Body of pancreas (tissue), 4 donors: ENCODE results near the gene SLC17A2. TPM values are rescaled to one million over a fixed set of nuclear protein-coding genes. Genes with fewer than 3 reads are reported as not detected.

Experiments used
- ATAC-seq: fragments of 150-250 bp; one replicate; pipeline ENCODE4 v1.9.1; 2016
- DNase-seq, 4 donors: peaks; one replicate each; pipeline ENCODE4 v3.0.0-alpha.2; 2019
- H3K27ac ChIP-seq, 4 donors: fragments of 200-600 bp; sonication (generic); 1 replicate in 3 of 4; 2 replicates in 1 of 4; pipeline versions ENCODE4 v1.5.1 to v1.6.1; 2016 to 2019; ENCODE audit warnings: mild to moderate bottlenecking in 1 of 4, mixed read lengths in 1 of 4, moderate library complexity in 1 of 4
- H3K27me3 ChIP-seq, 2 donors: fragments of 200-600 bp; sonication (generic); one replicate each; pipeline ENCODE4 v1.6.0; 2016; ENCODE audit warnings: mild to moderate bottlenecking in 1 of 2
- H3K36me3 ChIP-seq, 2 donors: fragments of 200-600 bp; sonication (generic); replicated peaks in 1 of 2; 2 replicates each; pipeline ENCODE4 v1.5.1; 2016; ENCODE audit warnings: low read depth in 2 of 2; ENCODE audit not compliant: insufficient read depth in 1 of 2
- H3K4me1 ChIP-seq: fragments of 200-600 bp; sonication (generic); one replicate; pipeline ENCODE4 v1.6.0; 2016
- H3K4me3 ChIP-seq, 2 donors: fragments of 200-600 bp; sonication (generic); 1 replicate in 1 of 2; 2 replicates in 1 of 2; pipeline ENCODE4 v1.5.1; 2016 to 2019
- H3K9me3 ChIP-seq, 3 donors: fragments of 200-600 bp; sonication (generic); 1 replicate in 2 of 3; 2 replicates in 1 of 3; pipeline ENCODE4 v1.5.1; 2016
- POLR2A ChIP-seq, 3 donors: fragments of 450-650 bp; IDR thresholded peaks; one replicate each; pipeline ENCODE4 v1.6.1; 2016; ENCODE audit warnings: antibody characterized with exemption in 3 of 3, mild to moderate bottlenecking in 2 of 3
- WGBS, 2 donors: methylation state at CpG; one replicate each; pipeline ENCODE4 v1.1.5; 2017; 5-methylcytosine and 5-hydroxymethylcytosine counted together
- intact Hi-C: fragments of 100-400 bp; cut with DNase I; formaldehyde crosslinking; loops from one replicate; pipeline ENCODE4 v1.15.1; 2023
- total RNA-seq, 2 donors: library from RNA; depleted of rRNA; stranded (reverse); fragments of >200 nt; gene quantifications; one replicate each; pipeline ENCODE4 v1.1.0, GENCODE V29; 2016
- TF ChIP-seq, protein P1 (sequence below), 7 experiments: fragments of 450-650 bp in 4 of 7; fragments of 200-600 bp in 3 of 7; sonication (generic) in 3 of 7; IDR thresholded peaks; one replicate each; pipeline ENCODE4 v1.5.1; 2016 to 2019; ENCODE audit warnings: antibody characterized with exemption in 7 of 7

Gene SLC17A2
- total RNA-seq, 2 donors from 2014 or later: not detected

DNA sequence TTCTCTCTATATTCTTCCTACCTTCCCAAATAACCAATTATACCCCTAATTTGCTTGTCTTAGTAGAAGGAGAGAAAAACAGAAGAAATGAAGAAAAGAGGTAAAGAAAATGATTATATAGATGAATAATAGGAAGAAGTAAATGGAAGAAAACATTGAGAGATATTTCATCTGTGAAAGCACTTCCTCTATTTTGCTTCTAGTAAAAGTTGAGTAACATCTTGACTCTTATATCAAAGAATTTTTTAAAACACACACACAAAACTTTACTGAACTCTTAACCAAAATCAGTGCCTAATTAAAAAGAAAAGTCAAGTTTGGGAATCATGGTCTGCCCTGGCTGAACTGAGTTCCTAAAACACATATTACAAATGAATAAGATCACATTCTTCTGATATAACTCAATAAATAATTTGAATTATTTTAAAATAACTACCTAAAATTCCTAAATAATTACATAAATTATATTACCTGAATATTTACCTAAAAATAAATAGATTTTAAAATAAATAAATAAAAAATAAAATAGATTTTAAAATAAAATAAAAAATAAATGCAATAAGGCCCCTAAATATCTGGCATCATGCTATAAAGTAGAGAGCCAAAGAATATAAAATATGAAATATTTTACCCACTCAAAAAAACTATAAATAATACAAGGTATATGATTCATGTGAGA is 8.8 kb downstream of the SLC17A2 start:
- no peaks in the 10 kb centered on the region for H3K4me1 ChIP-seq
- no peaks in the 10 kb centered on the region for H3K9me3 ChIP-seq
- DNase-seq (no peak), ATAC-seq (no peak)
- intact Hi-C loops: no loop called here
- no peaks in the 10 kb centered on the region for H3K36me3 ChIP-seq
- no peak overlapping the region for H3K4me3 ChIP-seq
- no peak overlapping the region for H3K27ac ChIP-seq
- TF ChIP-seq, protein P1, sequence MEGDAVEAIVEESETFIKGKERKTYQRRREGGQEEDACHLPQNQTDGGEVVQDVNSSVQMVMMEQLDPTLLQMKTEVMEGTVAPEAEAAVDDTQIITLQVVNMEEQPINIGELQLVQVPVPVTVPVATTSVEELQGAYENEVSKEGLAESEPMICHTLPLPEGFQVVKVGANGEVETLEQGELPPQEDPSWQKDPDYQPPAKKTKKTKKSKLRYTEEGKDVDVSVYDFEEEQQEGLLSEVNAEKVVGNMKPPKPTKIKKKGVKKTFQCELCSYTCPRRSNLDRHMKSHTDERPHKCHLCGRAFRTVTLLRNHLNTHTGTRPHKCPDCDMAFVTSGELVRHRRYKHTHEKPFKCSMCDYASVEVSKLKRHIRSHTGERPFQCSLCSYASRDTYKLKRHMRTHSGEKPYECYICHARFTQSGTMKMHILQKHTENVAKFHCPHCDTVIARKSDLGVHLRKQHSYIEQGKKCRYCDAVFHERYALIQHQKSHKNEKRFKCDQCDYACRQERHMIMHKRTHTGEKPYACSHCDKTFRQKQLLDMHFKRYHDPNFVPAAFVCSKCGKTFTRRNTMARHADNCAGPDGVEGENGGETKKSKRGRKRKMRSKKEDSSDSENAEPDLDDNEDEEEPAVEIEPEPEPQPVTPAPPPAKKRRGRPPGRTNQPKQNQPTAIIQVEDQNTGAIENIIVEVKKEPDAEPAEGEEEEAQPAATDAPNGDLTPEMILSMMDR (IDR thresholded peaks at IDR 0.05): no peak
- TF ChIP-seq POLR2A (IDR thresholded peaks at IDR 0.05): no peak
- no peaks in the 10 kb centered on the region for H3K27me3 ChIP-seq

GRCh38 chr6:25919657-25920056 is 10.8 kb downstream of the SLC17A2 start:
- Histone ChIP-seq H3K27ac (no peak overlapping the region), H3K36me3 (no peaks in the 10 kb centered on the region), H3K4me3 (no peak overlapping the region), H3K4me1 (no peaks in the 10 kb centered on the region), H3K9me3 (no peaks in the 10 kb centered on the region), H3K27me3 (no peaks in the 10 kb centered on the region)
- 89 to 90% methylated on average over 5 of the region's 5 CpGs for WGBS, 2 donors
- intact Hi-C loops: no loop called here
- ATAC-seq (no peak), DNase-seq (no peak)
- TF ChIP-seq POLR2A (IDR thresholded peaks at IDR 0.05): no peak
- TF ChIP-seq, protein P1 (IDR thresholded peaks at IDR 0.05): no peak

- H3K27ac ChIP-seq: no peak overlapping the region
- DNase-seq (no peak), ATAC-seq (no peak)
- no peaks in the 10 kb centered on the region for H3K4me1 ChIP-seq
- no peaks in the 10 kb centered on the region for H3K27me3 ChIP-seq
- H3K9me3 ChIP-seq: no peaks in the 10 kb centered on the region
- intact Hi-C loops: no loop called here
- WGBS, 2 donors: 63 to 78% methylated on average over 5 of the region's 5 CpGs
- no peak overlapping the region for H3K4me3 ChIP-seq
- no peak for TF ChIP-seq POLR2A (IDR thresholded peaks at IDR 0.05)
- no peaks in the 10 kb centered on the region for H3K36me3 ChIP-seq
These were observed 12.3 kb downstream of the SLC17A2 start for GRCh38 chr6:25918083-25918683.

GRCh38 chr6:25916789-25917490 is 13.6 kb downstream of the SLC17A2 start:
- WGBS, 2 donors: 78 to 80% methylated on average over 7 of the region's 7 CpGs
- TF ChIP-seq, protein P1 (IDR thresholded peaks at IDR 0.05): no peak
- TF ChIP-seq POLR2A (IDR thresholded peaks at IDR 0.05): no peak
- H3K4me3 ChIP-seq: no peak overlapping the region
- H3K4me1 ChIP-seq: no peaks in the 10 kb centered on the region
- H3K27ac ChIP-seq: no peak overlapping the region
- H3K36me3 ChIP-seq: no peaks in the 10 kb centered on the region
- DNase-seq: no peak
- no peaks in the 10 kb centered on the region for H3K27me3 ChIP-seq
- no peak for ATAC-seq
- no peaks in the 10 kb centered on the region for H3K9me3 ChIP-seq
- intact Hi-C loops: no loop called here

DNA sequence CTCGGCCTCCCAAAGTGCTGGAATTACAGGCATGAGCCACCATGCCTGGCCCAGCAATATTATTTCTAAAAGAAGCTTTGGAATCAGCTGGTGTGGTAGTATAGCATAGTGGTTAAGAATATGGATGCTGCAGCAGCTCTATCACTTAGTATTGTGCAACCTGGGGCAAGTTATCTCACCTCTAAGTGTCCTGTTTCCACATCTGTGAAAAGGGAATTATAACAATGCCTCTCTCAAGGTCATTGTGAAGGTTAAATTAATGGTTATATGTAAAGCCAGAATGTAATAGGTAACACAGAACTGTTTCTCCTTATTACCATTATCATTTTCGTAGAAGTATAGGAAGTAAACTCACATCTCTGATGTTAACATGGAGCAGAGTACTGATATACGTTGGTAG is 14.2 kb downstream of the SLC17A2 start:
- H3K4me3 ChIP-seq: no peak overlapping the region
- 75 to 82% methylated on average over 3 of the region's 3 CpGs for WGBS, 2 donors
- no peak overlapping the region for H3K27ac ChIP-seq
- H3K27me3 ChIP-seq: no peaks in the 10 kb centered on the region
- intact Hi-C loops: no loop called here
- DNase-seq (no peak), ATAC-seq (no peak)
- H3K36me3 ChIP-seq: no peaks in the 10 kb centered on the region
- H3K4me1 ChIP-seq: no peaks in the 10 kb centered on the region
- H3K9me3 ChIP-seq: no peaks in the 10 kb centered on the region
- TF ChIP-seq POLR2A (IDR thresholded peaks at IDR 0.05): no peak
- TF ChIP-seq, protein P1 (IDR thresholded peaks at IDR 0.05): no peak
